NOMO-1 (cell line): ENCODE data around the gene DDX25.
"Not testable (repeated sequence)": the region's sequence is repeated elsewhere in the genome, so short reads cannot be mapped to it uniquely, and the experiment has no call there.

Source experiments
- DNase-seq, 2 experiments: peaks; one replicate each; lab custom pipeline; 2025; ENCODE audit not compliant: unreplicated experiment in 2 of 2; lab: John Stamatoyannopoulos, UW

DDX25 gene

GRCh38 chr11:125902927-125903710, 1.2 kb upstream of the DDX25 start, which contains the start of gene PUS3:
Gene PUS3, minus strand, starts transcription at chr11:125903206. Its CDS starts 6,922 bp downstream, at chr11:125896284.
- peak; percentile 77 to 81 for DNase-seq

- no peak for DNase-seq
Observed at GRCh38 chr11:125904678-125905077, 370 bp downstream of the DDX25 start.

- DNase-seq: no peak
Observed at GRCh38 chr11:125910226-125910849, 6.0 kb downstream of the DDX25 start.

GRCh38 chr11:125914601-125915000, 10.3 kb downstream of the DDX25 start:
- DNase-seq: not testable (repeated sequence)

- DNase-seq: no peak
Observed at GRCh38 chr11:125916683-125917347, 12.5 kb downstream of the DDX25 start.

GRCh38 chr11:125918140-125918840, 14.0 kb downstream of the DDX25 start:
- DNase-seq: no peak

GRCh38 chr11:125921042-125921441, 16.7 kb downstream of the DDX25 start:
- no peak for DNase-seq

- DNase-seq: no peak
Observed at GRCh38 chr11:125922156-125922555, 17.8 kb downstream of the DDX25 start.

- peak; percentile 56 to 74 for DNase-seq
Observed at GRCh38 chr11:125923012-125923579, 18.8 kb downstream of the DDX25 start.

GRCh38 chr11:125923633-125924032, 19.3 kb downstream of the DDX25 start:
- DNase-seq: no peak

GRCh38 chr11:125924384-125925007, 20.2 kb downstream of the DDX25 start:
- no peak for DNase-seq

- no peak for DNase-seq
Observed at GRCh38 chr11:125925247-125925740, 21.0 kb downstream of the DDX25 start.

GRCh38 chr11:125925804-125926203, 21.5 kb downstream of the DDX25 start:
- no peak for DNase-seq

GRCh38 chr11:125926682-125927081, 22.4 kb downstream of the DDX25 start:
- no peak for DNase-seq

GRCh38 chr11:125929445-125930075, 25.3 kb downstream of the DDX25 start:
- DNase-seq: no peak

- no peak for DNase-seq
Observed at GRCh38 chr11:125930076-125930450, 25.8 kb downstream of the DDX25 start.

- no peak for DNase-seq
Observed at GRCh38 chr11:125931116-125931515, 26.8 kb downstream of the DDX25 start.

- DNase-seq: no peak
Observed at GRCh38 chr11:125931668-125932067, 27.4 kb downstream of the DDX25 start.

- DNase-seq: no peak
Observed at GRCh38 chr11:125932301-125932700, 28.0 kb downstream of the DDX25 start.
